Left kidney (tissue), 2 donors: ENCODE data around the gene TMEM150B. TPM values are rescaled to one million over a fixed set of nuclear protein-coding genes. Genes with fewer than 3 reads are reported as not detected.

ENCODE experiments used
- DNase-seq: peaks from one replicate; pipeline ENCODE4 v3.0.0-alpha.2; 2013
- polyA plus RNA-seq: library from polyadenylated mRNA; unstranded; fragments of 120-200 nt; gene quantifications from one replicate; pipeline ENCODE4 v1.2.1, GENCODE V29; 2013; ENCODE audit not compliant: insufficient read length

The TMEM150B gene
- polyA plus RNA-seq, 1 donor, result 1.5 TPM

GRCh38 chr19:55278391-55279135 lies 46.6 kb downstream of the TMEM150B start:
- no peak for DNase-seq

GRCh38 chr19:55277494-55277893 lies 47.6 kb downstream of the TMEM150B start:
- DNase-seq, result no peak

GRCh38 chr19:55276720-55277430 lies 48.3 kb downstream of the TMEM150B start:
- DNase-seq, result no peak

- no peak for DNase-seq
These were observed 49.1 kb downstream of the TMEM150B start for GRCh38 chr19:55275851-55276719.

- DNase-seq, result no peak
These were observed 51.0 kb downstream of the TMEM150B start for GRCh38 chr19:55273978-55274707.

- no peak for DNase-seq
These were observed 53.0 kb downstream of the TMEM150B start for GRCh38 chr19:55272142-55272541.

GRCh38 chr19:55270172-55270942 lies 54.8 kb downstream of the TMEM150B start:
- DNase-seq, result no peak

GRCh38 chr19:55269299-55269698 lies 55.8 kb downstream of the TMEM150B start:
- DNase-seq, result no peak

GRCh38 chr19:55266840-55267239 lies 58.3 kb downstream of the TMEM150B start:
- no peak for DNase-seq

GRCh38 chr19:55266404-55266803 lies 58.7 kb downstream of the TMEM150B start:
- DNase-seq, result no peak

- no peak for DNase-seq
These were observed 59.3 kb downstream of the TMEM150B start for GRCh38 chr19:55265723-55266386.

GRCh38 chr19:55265173-55265572 lies 60.0 kb downstream of the TMEM150B start:
- no peak for DNase-seq

- DNase-seq, result no peak
These were observed 60.6 kb downstream of the TMEM150B start for GRCh38 chr19:55264531-55264930.

Other genes with a start within 250 kb of the TMEM150B start
- 56.7 TPM for gene EPS8L1, start 249.5 kb downstream of the TMEM150B start, polyA plus RNA-seq
- 68.6 TPM for gene PPP1R12C, start 207.7 kb downstream of the TMEM150B start, polyA plus RNA-seq
- 3.8 TPM for gene TNNT1, start 176.1 kb downstream of the TMEM150B start, polyA plus RNA-seq
- 3.3 TPM for gene TNNI3, start 167.6 kb downstream of the TMEM150B start, polyA plus RNA-seq
- 7.5 TPM for gene DNAAF3, start 158.7 kb downstream of the TMEM150B start, polyA plus RNA-seq
- gene SYT5, start 145.1 kb downstream of the TMEM150B start, polyA plus RNA-seq, result 0.30 TPM
- gene PTPRH, start 115.8 kb downstream of the TMEM150B start, polyA plus RNA-seq, result 0.07 TPM
- 2.8 TPM for gene TMEM86B, start 96.6 kb downstream of the TMEM150B start, polyA plus RNA-seq
- gene PPP6R1, start 66.3 kb downstream of the TMEM150B start, polyA plus RNA-seq, result 46.0 TPM
- 24.0 TPM for gene HSPBP1, start 45.2 kb downstream of the TMEM150B start, polyA plus RNA-seq
- gene BRSK1, start 41.3 kb downstream of the TMEM150B start, polyA plus RNA-seq, result 14.7 TPM
- gene KMT5C, start 14.5 kb upstream of the TMEM150B start, polyA plus RNA-seq, result 24.4 TPM
- 0.78 TPM for gene COX6B2, start 29.4 kb upstream of the TMEM150B start, polyA plus RNA-seq
- 0.17 TPM for gene GARIN5B, start 37.9 kb upstream of the TMEM150B start, polyA plus RNA-seq
- 1.4 TPM for gene IL11, start 45.1 kb upstream of the TMEM150B start, polyA plus RNA-seq
- gene TMEM190, start 51.5 kb upstream of the TMEM150B start, polyA plus RNA-seq, result 0.48 TPM
- 0.32 TPM for gene TMEM238, start 59.0 kb upstream of the TMEM150B start, polyA plus RNA-seq
- gene RPL28, start 60.6 kb upstream of the TMEM150B start, polyA plus RNA-seq, result 746 TPM
- gene UBE2S, start 82.4 kb upstream of the TMEM150B start, polyA plus RNA-seq, result 43.7 TPM
- gene SHISA7, start 118.0 kb upstream of the TMEM150B start, polyA plus RNA-seq, result 0.20 TPM
- 30.1 TPM for gene ISOC2, start 136.3 kb upstream of the TMEM150B start, polyA plus RNA-seq
- gene C19orf85, start 139.4 kb upstream of the TMEM150B start, polyA plus RNA-seq, result not detected
- 2.4 TPM for gene ZNF628, start 151.3 kb upstream of the TMEM150B start, polyA plus RNA-seq
- gene NAT14, start 159.8 kb upstream of the TMEM150B start, polyA plus RNA-seq, result 36.8 TPM
- 1.1 TPM for gene SSC5D, start 163.1 kb upstream of the TMEM150B start, polyA plus RNA-seq
- 1.1 TPM for gene SBK2, start 211.8 kb upstream of the TMEM150B start, polyA plus RNA-seq
- gene SBK3, start 220.2 kb upstream of the TMEM150B start, polyA plus RNA-seq, result 0.58 TPM